D341Med (cell line): ENCODE data around the gene IGF2R.
"Not testable (repeated sequence)": the region's sequence is repeated elsewhere in the genome, so short reads cannot be mapped to it uniquely, and the experiment has no call there.

ENCODE experiments used
- DNase-seq: peaks from one replicate; pipeline ENCODE4 v3.0.0; 2012; ENCODE audit warnings: low spot score

IGF2R gene, protein sequence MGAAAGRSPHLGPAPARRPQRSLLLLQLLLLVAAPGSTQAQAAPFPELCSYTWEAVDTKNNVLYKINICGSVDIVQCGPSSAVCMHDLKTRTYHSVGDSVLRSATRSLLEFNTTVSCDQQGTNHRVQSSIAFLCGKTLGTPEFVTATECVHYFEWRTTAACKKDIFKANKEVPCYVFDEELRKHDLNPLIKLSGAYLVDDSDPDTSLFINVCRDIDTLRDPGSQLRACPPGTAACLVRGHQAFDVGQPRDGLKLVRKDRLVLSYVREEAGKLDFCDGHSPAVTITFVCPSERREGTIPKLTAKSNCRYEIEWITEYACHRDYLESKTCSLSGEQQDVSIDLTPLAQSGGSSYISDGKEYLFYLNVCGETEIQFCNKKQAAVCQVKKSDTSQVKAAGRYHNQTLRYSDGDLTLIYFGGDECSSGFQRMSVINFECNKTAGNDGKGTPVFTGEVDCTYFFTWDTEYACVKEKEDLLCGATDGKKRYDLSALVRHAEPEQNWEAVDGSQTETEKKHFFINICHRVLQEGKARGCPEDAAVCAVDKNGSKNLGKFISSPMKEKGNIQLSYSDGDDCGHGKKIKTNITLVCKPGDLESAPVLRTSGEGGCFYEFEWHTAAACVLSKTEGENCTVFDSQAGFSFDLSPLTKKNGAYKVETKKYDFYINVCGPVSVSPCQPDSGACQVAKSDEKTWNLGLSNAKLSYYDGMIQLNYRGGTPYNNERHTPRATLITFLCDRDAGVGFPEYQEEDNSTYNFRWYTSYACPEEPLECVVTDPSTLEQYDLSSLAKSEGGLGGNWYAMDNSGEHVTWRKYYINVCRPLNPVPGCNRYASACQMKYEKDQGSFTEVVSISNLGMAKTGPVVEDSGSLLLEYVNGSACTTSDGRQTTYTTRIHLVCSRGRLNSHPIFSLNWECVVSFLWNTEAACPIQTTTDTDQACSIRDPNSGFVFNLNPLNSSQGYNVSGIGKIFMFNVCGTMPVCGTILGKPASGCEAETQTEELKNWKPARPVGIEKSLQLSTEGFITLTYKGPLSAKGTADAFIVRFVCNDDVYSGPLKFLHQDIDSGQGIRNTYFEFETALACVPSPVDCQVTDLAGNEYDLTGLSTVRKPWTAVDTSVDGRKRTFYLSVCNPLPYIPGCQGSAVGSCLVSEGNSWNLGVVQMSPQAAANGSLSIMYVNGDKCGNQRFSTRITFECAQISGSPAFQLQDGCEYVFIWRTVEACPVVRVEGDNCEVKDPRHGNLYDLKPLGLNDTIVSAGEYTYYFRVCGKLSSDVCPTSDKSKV (N-terminal part only)

GRCh38 chr6:159968295-159969203 is at the start of gene IGF2R:
Gene IGF2R (plus strand): TSS chr6:159969082. CDS start chr6:159969247, 165 bp downstream.
- DNase-seq, result peak; percentile 99

DNA sequence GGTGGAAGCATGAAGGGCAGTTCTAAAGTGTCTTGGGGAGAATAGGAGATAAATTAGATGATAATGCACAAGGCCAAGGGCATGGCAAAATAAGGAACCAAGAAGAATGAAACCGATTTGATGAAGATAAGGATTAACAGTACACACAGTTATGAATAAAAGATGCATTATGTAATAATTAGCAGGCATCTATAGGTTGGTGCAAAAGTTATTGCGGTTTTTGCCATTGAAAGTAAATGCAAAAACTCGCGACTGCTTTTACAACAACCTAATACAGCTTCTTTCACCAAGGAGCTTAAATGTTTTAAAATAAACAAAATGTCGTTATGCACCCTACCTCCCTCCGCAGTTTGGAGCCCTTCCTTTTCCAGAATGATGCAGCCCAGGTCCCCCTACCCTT is 49.1 kb upstream of the IGF2R start:
- DNase-seq, result no peak

DNA sequence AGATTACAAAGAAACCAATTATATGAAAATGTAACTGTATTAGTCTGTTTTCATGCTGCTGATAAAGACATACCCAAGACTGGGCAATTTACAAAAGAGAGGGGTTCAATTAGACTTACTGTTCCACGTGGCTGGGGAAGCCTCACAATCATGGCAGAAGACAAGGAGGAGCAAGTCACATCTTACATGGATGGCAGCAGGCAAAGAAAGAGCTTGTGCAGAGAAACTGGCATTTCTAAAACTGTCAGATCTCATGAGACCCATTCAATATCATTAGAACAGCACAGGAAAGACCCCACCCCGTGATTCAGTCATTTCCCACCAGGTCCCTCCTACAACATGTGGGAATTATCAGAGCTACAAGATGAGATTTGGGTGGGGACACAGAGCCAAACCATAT is 44.7 kb upstream of the IGF2R start:
- DNase-seq, result not testable (repeated sequence)

DNA sequence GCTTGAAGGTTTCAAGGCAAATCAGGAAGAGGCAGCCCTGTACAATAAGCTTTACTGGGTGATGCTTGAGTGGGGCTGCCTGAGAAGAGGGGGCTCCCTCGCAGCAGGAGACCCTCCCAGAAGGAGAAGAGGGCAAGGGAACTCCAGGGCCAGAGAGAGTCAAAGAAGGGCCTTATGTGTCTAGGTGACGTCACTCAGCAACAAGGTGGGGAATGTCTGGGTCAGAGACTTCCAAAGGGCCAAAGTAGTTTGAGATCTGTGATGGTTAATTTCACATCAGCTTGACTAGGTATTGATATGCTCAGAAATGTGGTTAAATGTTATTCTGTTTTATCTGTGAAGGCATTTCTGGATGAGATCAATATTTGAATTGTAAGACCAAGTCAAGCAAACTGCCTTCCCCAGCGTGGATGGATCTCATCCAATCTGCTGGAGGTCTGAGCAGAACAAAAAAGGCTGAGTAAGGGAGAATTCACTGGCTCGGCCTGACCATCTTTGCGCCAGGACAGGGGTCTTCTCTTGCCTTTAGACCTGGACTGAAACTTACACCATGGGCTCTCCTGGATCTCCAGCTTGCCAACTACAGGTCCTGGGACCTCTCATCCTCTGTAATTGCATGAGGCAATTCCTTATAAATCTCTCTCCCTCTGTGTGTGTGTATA is 42.2 kb upstream of the IGF2R start:
- DNase-seq, result no peak

GRCh38 chr6:159929819-159930218 is 39.1 kb upstream of the IGF2R start:
- no peak for DNase-seq

DNA sequence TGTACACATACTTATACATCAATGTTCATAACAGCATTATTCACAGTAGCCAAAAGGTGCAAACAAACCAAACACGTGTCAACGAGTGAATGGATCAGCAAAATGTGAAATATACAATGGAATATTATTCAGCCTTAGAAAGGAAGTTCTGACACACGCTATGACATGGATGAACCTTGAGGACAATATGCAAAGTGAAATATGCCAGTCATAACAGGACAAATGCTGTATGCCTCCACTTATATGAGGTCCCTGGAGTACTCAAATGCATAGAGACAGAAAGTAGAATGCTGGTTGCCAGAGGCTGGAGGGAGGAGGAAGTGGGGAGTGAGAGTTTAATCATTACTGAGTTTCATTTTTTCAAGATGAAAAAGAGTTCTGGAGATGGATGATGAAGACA is 37.8 kb upstream of the IGF2R start:
- DNase-seq, result no peak

GRCh38 chr6:159931846-159932245 is 37.0 kb upstream of the IGF2R start:
- DNase-seq, result no peak

DNA sequence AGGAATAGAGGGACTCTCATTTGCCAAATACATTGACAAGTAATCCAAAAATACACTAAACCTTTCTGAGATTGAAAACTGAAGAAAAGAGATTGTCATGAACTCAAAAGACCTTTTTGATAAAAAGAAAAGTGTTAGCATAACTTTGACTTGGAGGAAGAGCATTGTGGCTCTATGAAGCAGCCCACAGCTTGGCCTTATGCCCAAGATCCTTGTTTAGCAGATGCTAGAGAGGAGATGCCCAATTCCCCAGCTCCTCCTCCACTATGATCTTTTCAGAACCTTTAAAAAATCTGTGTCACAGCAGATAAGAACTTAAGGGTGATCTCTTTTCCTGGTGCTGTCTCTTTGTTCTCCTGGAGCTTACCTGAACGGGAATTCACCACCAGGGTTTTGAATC is 35.8 kb upstream of the IGF2R start:
- no peak for DNase-seq

DNA sequence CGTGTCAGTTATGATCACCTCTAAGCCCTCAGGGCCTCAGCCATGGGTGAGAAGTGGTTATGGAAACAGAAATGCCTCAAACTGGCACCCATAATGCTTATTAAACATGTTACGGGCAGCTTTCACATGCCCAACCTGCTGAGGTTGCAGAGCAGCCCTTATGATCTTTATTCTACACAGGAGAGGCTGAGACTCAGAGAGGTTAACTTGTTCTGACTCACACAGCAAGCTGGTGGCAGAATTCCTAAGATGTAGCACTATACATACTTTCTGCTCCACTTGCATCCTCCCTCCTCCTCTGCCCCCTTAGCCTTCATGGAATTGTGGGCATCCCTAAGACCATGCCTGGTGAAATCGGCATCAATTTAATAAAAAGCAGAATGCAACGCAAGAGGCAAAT is 34.7 kb upstream of the IGF2R start:
- DNase-seq, result no peak

- DNase-seq, result no peak
Observed at GRCh38 chr6:159935065-159935464, 33.8 kb upstream of the IGF2R start.

- no peak for DNase-seq
Observed at GRCh38 chr6:159935633-159936032, 33.2 kb upstream of the IGF2R start.

GRCh38 chr6:159939591-159940016 is 29.3 kb upstream of the IGF2R start:
- no peak for DNase-seq

GRCh38 chr6:159941286-159942113 is 27.4 kb upstream of the IGF2R start:
- DNase-seq, result peak; percentile 35

DNA sequence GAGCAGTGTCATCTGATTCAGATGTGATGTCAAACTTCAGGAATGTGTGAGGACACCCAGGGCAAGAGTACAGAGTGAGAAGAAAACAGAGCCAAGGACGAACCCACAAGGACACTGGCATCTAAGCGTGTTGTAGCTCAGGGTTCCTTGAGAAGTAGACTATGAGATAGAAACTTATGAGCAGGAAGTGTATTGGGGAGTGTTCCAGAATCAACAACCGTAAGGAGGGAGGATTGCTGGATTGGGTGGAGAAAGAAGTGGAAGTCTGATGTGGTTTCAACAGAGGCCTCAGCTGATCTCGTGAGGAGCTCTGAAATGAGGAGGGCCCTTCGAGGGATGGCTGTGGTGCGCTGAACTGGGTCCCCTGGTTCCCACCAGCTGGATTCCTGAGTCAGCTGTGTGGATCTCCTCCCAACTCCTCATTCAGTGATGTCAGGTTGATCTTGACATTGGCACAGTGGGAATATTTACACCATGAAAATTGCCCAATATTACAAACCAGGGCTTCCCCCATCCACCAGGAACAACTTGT is 25.7 kb upstream of the IGF2R start:
- DNase-seq, result no peak

DNA sequence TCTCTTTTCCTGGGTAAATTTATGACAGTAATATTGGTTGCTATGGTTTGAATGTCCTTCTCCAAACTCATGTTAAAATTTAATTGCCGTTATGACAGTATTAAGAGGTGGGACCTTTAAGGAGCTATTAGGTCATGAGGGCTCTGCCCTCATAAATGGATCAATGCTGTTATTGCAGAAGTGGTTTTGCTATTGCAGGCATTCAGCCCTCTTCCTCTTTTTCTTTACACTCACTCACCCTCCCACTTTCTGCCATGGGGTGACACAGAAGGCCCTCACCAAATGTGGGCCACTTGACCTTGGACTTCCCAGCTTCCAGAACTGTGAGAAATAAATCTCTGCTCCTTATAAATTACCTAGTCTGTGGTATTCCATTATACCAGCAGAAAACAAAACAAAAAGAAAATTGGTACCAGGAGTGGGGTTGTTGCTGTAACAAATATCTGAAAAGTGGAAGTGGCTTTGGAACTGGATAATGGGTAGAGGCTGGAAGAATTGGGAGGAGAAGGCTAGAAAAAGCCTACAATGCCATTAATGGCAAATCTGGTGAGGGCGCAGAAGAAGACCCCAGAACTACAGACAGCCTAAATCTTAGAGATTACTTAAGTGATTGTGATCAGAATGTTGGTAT is 24.8 kb upstream of the IGF2R start:
- DNase-seq, result no peak

DNA sequence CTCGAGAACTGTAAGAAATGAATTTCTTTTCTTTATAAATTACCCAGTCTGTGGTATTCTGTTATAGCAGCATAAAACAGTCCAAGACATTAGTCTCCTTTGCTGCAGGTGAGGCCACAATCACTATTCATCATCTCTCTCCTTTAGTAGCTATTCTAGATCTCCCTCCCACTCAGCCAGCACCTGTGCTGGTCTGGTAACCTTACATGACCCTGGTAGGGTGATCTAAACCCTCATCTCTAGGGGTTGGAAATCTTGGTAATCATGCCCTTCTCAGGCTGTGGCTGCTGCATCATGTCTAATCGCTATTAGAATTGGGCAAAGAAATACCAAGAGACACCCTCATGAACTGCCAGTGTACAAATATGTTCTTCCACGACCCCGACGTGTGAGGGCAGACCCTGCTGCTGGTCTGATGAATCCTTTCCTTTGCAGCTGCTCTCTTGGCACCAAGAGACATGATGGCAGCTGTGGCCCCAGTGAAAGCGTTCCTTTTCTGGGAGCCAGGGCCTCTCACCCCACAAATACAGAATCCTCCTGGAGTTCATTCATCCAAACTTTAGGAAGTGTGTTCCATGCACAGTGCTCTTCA is 23.0 kb upstream of the IGF2R start:
- no peak for DNase-seq

DNA sequence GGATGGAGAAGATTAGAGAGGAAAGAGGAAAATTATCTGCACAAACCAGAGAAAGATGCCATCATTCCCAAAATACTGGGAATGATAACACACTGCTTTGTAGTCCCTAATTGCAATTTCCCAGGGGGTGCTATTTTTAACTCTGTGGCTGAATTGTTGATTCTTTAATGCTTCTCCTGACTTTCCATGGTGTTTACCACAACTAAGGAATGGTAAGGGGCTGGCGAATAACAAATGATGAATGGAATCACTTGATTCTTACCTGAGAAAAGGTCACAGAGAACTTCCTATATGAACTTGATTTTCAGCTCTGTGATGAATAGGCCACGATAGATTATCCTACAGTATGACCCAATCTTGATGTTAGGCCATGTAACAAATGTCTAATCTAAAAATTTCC is 22.0 kb upstream of the IGF2R start:
- no peak for DNase-seq

DNA sequence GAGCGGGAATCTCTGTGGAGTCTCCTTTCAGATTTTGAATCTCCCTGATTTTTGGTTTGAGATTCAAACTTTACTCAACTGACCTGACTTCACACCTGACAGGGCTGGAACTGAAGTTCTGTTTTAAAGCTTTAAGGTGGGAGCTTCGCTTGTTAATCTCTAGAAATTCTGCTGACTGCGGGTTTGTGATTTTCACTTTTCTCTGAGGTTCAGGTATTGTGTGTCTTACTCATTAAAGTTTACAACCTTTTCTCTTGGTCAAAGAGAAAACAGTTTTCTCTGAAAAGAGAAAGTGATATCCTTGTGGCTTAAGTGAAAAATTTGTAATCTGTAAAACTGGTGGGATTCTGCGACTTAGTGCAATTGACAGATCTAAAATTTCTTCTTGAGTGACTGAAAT is 20.7 kb upstream of the IGF2R start:
- no peak for DNase-seq

GRCh38 chr6:159951772-159952171 is 17.1 kb upstream of the IGF2R start:
- DNase-seq, result no peak
